Left kidney (tissue), 2 donors: ENCODE data around the gene ZHX3. TPM values are rescaled to one million over a fixed set of nuclear protein-coding genes. Genes with fewer than 3 reads are reported as not detected.

Experiments used
- DNase-seq: peaks from one replicate; pipeline ENCODE4 v3.0.0-alpha.2; 2013
- polyA plus RNA-seq: library from polyadenylated mRNA; unstranded; fragments of 120-200 nt; gene quantifications from one replicate; pipeline ENCODE4 v1.2.1, GENCODE V29; 2013; ENCODE audit not compliant: insufficient read length

The ZHX3 gene
- polyA plus RNA-seq, 1 donor = 27.6 TPM

DNA sequence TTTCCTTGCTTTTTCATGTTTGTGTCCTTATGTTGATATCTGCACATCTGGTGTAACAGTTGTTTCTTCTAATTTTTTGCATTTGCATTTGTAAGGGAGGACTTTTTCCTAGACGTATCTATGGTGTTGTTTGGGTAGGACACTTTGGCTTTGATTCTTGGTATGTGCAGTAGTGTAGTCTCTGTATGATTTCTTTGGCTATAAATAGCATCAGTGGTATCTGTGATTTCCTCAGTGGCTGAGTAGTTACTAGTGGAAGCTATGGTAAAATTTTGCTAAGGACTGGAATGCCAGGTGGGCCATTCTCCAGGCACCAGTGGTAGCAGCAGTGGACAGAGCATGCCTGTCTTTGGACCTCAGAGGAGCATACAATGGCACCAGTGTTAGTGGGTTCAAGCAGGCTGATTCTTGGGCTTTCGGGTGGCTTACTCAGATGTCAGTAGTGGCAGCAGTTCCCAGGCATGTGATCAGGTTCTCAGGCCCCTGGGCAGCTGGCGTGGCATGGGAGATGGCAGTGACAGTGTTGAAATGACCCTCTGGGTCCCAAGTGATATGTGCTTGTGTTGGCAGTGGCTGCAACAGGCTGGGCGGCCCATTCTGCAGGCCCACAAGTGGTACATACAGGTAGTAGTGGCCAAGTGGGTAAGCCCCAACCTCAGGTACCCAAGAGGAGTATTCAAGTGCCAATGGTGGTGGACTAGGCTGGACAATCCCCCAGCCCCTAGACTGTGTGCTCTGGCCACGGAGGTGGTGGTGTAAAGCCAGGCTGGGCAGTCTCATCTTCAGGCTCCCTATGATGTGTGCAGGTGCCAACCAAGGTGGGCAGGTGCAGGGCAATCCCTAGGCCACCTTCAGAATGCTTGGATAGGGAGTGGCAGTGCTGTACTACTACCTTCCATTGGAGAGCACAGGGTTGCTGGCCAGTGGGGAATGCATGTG is 125.7 kb downstream of the ZHX3 start:
- no peak for DNase-seq

DNA sequence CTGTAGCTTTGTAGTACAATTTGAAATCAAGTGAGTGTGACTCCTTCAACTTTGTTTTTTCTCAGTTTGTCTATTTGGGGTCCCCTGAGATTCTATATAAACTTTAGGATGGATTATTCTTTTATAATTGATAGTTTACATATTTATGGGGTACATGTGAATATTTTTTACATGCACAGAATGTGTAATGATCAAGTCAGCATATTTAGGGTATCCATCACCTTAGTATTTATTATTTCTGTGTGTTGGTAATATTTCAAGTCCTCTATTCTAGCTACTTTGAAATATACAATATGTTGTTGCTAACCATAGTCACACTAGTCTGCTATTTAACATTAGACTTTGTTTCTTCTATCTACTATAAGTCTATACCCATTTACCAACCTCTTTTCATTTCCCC is 129.9 kb downstream of the ZHX3 start:
- DNase-seq = no peak

DNA sequence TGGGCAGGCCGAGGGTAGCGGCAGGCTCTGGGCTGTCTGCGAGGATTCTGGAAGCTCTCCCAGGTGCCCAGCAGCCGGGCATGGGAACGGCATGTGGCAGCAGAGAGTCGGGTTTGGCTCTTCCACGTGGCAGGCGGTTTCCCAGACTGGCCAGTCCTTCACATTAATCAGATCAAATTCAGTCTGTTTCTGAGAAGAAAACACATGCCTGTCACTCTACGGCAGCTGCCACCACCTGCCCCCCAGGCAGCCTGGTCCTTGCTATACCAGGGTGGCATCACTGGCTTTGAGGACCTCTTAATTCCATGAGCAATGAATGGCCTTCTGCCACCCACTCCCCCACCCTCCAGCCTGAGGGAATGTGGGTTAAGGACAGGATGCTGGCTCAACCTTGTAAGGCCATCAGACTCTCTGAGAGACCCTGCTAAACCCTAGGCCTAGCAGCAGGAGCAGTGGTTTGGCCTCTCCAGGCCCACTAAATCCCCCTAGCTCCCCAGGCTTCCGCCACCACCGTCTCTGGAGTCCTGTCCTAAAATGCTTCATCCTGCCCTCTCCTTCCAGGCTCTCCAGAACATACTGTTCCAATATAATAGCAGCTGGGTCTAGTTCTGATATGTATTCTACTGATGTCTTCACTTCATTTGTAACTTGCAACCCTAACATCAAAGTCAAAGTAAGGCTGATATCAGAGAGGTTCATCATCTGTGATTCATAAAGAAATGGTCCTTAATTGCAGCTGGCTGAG is 132.3 kb downstream of the ZHX3 start:
- DNase-seq = no peak

DNA sequence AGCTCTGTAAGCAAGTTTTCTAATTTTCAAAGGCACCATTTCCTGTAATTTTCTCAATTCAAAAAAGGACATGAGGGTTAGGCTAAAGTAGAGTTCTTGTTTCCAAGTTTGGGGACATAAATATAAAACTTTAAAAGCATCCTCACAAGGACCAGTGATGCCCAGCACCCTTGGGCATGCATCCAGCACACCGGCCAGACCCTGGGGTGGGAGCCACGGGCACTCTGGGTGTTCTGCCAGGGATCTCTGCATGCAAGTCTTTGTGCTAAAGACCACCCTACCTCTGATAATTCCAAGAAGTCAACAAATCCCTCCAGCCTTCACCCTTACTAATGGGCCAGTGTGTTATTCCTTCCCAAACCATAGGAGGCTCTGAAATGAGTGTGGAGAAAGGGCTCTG is 133.7 kb downstream of the ZHX3 start:
- DNase-seq = no peak

DNA sequence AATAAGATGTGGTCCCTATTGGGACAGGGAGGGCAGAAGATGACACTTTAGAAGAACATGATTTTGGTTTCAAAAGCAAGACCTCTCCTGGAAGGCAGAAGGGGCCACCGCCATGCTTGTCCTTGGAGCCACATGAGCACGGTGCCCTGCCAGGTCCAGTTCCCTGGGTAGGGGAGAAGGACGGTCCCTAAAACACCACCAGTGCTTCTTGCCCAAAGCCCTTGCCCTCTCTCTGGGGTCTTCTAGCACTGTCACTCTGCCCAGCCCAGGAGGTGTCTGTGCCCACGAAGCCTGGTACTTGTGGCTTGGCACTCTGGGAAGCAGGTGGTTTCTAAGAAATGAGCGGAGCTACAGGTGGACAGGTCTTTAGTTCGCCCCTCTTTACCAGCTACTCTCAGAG is 134.1 kb downstream of the ZHX3 start:
- DNase-seq = no peak

DNA sequence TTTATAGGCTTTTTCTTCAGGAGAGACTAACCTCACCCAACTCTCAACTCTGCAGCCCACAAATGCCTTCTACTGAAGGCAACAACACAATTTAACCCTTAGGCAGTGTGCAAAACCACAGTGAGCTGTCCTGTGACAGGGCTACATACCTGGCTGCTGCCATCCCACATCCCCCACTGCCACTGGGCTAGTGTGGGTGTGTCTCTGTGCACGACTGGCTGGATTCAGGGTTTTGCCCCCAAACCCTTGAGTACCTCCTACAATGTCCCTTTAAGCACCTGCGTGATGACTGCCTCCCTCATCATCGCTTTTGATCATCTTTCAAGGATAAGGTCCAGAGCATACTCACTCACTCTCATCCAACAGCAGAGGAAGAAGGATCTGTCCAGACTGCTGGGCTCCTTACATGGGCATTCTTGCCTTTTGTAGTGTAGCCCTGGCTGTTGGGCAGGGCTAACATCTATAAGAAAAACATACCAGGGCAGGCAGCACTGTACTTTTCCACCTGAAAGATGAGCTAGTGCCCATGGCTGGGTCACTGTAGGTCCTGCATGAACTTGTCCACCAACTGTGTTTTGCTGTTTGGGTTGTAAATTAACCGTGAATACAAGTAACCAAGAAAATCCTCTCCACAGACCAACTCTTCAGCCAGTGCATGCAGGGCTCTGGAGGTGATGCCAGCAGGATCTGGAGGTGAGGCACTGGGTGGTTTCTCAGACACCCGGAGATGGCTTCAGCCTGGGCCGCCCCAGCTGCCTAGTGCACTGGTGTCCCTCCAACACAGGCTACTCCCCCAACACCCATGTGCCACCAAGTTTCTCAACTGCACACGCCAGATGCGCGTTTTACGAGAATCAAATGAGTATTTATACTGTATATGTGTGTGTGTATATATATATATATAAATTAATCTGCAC is 135.0 kb downstream of the ZHX3 start:
- DNase-seq = no peak

DNA sequence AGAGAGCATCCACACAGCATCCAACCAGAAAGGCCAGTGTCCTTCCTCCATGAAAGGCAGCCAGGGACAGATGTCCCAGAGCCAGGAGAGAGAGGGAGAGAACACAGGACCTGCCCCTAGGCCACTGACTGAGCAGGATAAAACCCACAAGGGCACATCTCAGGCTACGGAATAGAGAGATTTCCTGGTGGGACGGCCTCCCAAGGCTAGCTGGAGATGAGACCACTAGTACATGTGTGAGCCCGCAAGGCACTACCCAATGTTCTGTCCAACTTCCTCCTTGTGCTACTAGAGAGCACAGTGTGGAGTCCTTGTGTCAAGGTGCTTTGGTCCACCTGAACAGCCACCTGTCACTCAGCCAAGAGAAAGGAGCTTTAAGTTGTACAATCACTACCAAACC is 136.0 kb downstream of the ZHX3 start:
- no peak for DNase-seq

DNA sequence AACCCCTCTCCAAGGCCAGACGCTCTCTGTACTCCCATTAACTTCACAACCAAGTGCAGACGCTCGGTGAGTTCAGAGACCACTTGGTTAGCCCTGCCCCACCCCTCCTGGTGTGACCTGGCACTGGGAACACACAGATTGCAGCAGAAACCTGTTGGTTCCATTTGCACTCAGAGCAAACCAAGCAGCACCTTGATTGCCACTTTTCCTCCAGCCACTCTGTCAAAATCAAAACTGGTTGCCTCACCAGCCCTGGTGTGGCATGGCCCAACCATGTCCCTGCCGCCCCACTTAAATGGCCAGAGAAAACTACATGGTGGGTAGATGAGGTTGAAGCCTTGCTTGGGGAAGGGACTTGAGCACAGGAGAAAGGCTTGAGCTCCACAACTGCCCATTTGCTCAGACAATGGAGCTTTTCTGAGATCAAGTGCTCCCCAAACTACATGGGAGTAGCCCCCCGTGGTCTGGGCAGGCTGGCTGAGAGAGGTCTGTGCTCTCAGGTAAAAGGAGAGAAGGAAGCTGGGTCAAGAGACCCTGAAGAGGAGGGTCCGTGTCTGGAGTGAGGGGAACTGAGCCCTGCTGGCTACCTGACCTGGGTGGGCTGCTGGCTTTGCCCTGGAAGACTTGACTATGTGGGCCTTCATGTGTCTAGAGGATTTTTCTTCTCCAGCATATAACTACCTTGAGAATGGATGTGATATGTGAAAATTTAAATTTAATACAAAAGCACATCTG is 136.8 kb downstream of the ZHX3 start:
- no peak for DNase-seq

DNA sequence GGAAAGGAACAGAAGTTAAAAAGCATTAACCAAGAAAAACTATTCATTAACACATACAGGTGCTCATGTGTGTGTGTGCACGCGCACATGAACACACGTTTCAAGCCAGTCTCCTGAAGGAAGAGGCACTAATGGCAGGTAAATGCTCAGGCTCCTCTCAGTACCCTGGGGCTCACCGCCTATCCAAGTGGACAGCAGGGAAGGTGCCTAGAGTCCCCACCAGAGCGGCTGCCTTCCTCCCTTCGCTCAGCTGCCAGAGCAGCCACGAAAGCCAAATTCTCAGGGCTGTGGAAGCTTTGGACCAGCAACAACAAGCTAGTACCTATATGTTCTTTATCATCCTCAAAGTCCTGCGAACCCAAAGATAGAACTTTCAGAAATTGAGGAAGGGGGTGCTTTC is 137.6 kb downstream of the ZHX3 start:
- no peak for DNase-seq

DNA sequence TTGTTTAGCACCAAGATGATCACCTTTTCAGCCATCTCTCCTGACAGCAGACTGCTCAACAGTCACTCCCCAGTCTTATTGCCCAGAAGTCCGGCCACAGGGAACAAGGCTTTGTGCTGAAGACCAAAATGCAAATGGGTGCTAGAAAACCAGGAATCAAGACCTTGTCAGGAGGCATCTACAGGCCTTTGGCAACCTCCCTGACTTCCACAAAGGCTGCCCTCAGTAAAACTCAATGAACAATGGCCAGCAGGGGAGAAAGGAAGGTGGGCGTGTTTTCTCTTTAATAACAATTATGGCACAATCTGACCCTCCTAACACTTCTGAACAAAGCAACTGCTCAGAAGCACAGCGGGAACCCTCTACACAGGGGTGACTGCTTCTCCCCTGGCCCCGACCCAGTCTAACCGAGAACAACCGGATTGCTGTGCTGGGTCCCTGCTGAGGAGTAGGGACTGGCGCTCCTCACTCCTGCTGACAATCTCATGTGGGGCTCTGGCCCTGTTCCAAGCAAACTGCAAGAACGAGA is 138.6 kb downstream of the ZHX3 start:
- DNase-seq = no peak

DNA sequence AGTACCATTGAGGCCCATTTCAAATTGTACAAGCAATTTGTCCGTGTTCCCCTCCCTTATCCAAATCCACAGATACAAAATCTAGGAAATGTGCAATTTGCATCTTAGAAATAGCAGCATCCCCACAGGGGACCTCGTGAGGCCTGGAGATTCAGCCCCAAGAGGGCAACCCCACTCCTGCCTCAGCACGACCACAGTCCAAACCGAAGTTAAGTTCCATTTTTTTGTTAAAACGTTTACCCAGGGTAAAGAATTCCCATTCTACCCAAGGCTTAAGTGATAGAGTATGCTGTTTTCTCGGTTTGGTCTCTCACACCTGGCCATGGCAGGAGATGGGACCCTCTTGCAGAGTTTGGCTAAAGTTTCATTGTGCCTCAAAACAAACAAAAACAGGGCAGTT is 139.0 kb downstream of the ZHX3 start:
- no peak for DNase-seq

DNA sequence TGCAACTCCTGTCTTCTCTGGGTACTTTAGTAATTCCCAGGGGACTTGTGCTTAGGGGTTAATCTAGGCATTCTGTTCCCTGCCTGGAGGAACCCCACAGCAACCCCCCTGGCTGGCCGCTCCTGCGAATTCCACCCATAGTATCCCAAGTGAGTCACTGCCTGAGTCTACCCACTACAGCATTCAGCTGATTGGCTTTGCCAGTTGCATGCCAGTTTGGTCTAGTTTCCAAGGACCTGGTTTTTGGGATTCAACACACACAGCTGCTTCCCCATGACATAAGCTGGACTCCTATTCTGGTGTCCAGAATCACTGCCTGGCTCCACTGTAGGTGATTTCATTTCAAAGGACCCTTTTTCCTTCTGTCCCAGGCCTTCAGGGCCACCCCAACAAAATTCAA is 139.9 kb downstream of the ZHX3 start:
- DNase-seq = no peak

DNA sequence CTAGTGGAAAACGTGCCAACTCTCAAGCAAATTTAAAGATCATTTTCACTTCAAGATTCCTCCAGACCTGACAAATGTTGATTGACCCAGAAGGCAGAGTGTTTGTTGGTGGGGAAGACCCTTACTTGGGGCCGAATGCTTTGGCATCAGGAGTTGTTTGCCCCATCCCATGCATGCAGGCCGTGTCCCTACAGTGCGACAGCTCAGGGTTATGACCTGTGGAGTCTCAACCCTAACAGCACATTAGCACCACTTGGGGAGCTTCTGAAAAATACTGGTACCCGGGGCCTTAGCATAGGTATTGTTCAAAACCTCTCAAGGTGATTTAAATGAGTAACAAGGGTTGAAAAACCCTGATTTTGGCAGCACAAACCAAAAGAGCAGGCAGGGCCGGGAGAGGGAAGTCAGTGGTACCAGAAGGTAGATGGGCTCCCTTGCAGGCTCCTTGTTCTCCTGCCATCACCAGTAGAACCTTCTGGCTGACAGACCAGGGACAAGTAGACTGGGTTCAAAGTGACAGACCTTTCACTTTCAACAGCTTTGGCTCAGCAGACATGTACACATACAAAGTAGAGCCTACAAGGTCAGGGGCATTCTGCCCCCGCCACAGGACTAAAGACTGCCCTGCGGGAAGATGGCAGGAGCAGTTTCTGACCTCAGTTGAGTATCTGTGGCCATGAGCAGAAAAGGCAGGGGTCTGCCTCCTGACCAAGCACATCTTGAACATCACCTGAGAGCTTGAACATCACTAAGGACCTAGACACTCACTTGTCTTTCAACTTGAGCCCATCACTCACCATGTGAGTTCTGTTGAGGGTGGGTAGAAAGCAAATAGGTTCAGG is 140.6 kb downstream of the ZHX3 start:
- no peak for DNase-seq

DNA sequence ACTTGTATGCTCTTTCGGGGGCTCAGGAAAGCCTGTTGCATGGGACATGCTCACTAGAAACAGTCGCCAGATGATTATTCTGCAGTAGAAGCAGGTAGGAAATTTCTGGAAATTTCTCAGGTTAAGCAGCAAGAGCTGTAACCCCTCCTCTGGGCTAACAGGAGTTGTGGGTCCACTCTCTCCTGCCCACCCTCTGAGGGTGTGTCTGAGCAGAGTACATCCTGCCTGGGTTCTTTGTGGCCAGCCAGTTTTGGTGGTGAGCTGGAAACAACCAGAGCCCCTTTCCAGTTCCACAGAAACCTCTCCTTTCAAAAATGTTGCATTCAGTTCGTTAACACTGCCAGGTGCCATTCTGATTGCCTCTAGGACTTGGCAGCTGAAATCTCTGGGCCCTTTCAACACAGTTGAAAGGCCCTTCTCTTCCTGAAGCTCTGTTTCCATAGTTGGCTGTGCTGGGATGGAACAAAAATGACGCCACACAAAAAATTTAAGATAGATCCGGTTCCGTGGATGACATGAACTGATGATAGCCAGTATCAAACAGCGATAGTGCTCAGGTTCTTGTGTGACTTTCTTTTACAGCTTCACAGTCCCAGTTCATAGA is 141.7 kb downstream of the ZHX3 start:
- DNase-seq = no peak

DNA sequence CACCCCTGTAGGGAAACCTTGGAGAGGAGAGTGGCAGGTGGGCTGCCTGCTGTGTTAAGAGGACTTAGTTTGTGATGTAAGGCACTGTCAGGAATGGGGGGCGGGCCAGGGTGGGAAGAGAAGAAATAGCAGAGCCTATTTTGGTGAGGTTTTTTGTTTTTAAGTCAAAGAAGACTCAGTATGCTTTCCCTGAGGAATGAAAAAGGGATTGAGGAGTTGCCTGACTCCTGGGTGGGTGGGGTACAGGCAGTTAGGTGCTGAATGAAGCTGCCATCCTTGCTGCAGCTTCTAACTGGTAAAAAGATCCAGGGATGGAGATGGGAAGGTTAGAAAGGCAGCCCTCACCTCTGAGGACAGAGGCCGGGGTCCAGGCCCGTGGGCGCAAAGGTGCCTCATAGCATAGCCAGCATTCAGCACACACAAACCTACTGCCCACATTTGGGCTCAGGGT is 142.3 kb downstream of the ZHX3 start:
- DNase-seq = no peak

DNA sequence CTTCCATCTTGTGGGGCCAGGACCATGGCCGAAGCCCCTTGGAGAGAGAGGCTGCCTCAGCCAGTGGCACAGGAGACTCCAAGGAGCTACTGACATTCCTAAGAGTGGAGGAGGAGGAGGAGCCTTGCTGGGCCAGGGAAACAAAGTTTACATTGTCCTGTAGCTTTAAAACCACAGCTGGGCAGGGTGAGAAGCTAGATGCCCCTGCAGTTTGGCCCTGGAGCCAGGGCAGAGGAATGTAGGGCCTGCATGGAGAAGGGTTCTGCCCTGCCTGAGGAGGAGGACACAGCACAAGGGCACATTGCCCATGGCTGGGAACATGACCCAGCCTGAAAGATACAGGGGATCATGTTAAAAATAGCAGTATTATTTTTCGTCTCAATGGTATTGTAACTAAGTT is 142.7 kb downstream of the ZHX3 start:
- DNase-seq = no peak

DNA sequence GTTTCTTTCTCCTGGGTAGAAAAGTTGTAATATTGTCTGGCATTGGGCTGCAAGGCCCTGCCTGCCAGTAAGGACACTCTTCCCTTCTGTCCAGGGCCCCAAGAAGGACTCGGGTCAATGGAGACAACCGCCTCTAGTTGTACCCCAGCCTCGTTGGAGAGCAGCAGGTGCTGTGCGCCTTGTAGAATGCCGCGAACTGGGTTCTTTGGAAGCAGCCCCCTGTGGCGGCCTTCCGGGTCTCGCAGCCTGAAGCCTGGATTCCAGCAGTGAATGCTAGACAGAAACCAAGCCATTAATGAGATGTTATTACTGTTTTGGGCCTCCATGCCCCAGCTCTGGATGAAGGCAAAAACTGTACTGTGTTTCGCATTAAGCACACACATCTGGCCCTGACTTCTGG is 143.2 kb downstream of the ZHX3 start:
- no peak for DNase-seq

DNA sequence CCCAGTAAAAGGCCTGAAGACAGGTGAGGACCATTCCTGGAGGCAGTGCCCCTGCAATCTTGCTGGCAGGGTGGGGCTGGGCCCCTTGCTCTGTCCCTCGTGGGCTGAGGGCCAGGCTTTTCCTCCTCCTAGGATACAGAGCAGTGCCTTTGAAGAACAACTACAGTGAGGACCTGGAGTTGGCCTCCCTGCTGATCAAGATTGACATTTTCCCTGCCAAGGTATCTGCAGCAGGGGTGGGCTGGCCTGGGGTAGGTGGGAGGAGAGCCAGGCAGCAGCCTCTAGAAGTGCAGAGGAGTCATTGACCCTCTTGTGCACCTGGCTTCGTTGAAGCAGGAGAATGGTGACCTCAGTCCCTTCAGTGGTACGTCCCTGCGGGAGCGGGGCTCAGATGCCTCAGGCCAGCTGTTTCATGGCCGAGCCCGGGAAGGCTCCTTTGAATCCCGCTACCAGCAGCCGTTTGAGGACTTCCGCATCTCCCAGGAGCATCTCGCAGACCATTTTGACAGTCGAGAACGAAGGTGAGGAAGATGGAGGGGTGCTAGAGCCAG is 143.7 kb downstream of the ZHX3 start:
- no peak for DNase-seq

DNA sequence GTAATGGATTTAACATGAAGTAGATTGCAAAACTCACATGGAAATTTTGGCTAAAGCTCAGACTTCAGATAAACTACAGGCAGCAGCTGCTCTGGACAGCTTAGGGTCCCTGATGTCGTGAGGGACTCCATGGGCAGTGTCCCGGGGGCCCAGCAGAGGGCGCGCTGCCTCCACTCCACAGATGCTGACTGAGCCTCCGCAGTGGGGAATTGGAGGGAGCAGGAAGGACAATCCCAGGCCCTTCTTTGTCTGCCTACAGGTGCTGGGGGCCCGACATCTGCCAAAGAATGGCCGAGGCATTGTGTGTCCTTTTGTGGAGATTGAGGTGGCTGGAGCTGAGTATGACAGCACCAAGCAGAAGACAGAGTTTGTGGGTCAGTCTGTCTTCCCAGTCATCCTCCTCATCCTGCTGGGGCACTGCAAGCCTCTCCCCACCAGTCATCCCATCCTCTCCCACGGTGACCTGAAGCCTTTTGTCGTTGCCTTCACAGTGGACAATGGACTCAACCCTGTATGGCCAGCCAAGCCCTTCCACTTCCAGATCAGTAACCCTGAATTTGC is 144.3 kb downstream of the ZHX3 start:
- peak; percentile 76 for DNase-seq
